Esophagus muscularis mucosa (tissue), 3 donors: ENCODE measurements around the gene ARHGAP24.

Experiments
- CTCF ChIP-seq, 3 experiments: fragments of 200-600 bp in 2 of 3; fragments of 450-650 bp in 1 of 3; sonication (generic) in 2 of 3; IDR thresholded peaks; one replicate each; pipeline ENCODE4 v1.5.1; 2017 to 2019; ENCODE audit warnings: antibody characterized with exemption in 3 of 3, mild to moderate bottlenecking in 2 of 3, moderate library complexity in 1 of 3
- POLR2A ChIP-seq: fragments of 450-650 bp; IDR thresholded peaks from one replicate; pipeline ENCODE4 v1.6.1; 2017; ENCODE audit warnings: antibody characterized with exemption, moderate library complexity, mild to moderate bottlenecking, low read depth

GRCh38 chr4:85772470-85772869 is 297.5 kb downstream of the ARHGAP24 start:
- TF ChIP-seq POLR2A (no peak), CTCF (IDR thresholded peaks at IDR 0.05) (no peak)
